Measurements from ENCODE around the gene CTSO.
"Not testable (repeated sequence)": the region's sequence is repeated elsewhere in the genome, so short reads cannot be mapped to it uniquely, and the experiment has no call there.

- TF ChIP-seq CTCF, POLR2A (IDR thresholded peaks at IDR 0.05): not testable (repeated sequence)
Measured at GRCh38 chr4:155898371-155898770, 55.3 kb downstream of the CTSO start.

Measured in testis (tissue), 2 donors.